K562 (cell line): ENCODE data around the gene ZER1. TPM values are rescaled to one million over a fixed set of nuclear protein-coding genes. Genes with fewer than 3 reads are reported as not detected.

Source experiments
- CBX1 ChIP-seq: sonication (generic); IDR thresholded peaks from 2 replicates; pipeline ENCODE4 v1.6.1; 2016; ENCODE audit warnings: antibody characterized with exemption, low read depth, mild to moderate bottlenecking
- FOXK1 ChIP-seq: sonication (generic); formaldehyde crosslinking; IDR thresholded peaks from 2 replicates; pipeline ENCODE4 v1.8.0; 2022; ENCODE audit warnings: missing genetic modification reagents, mild to moderate bottlenecking, borderline replicate concordance
- NKRF ChIP-seq: fragments of 450-650 bp; IDR thresholded peaks from 2 replicates; pipeline ENCODE4 v1.6.1; 2016; ENCODE audit warnings: borderline replicate concordance
- RBFOX2 ChIP-seq: fragments of 200-400 bp; formaldehyde crosslinking; IDR thresholded peaks from 2 replicates; pipeline ENCODE4 v1.6.1; 2017; ENCODE audit warnings: low read depth, mild to moderate bottlenecking, low read length, moderate library complexity
- REST ChIP-seq, 2 experiments: fragments of 450-650 bp; formaldehyde crosslinking in 1 of 2; IDR thresholded peaks; 2 replicates each; pipeline versions ENCODE4 v1.4.0 to v1.6.1; 2014 to 2020; ENCODE audit warnings: mild to moderate bottlenecking in 2 of 2, borderline replicate concordance in 1 of 2, low read depth in 1 of 2
- RFX1 ChIP-seq: fragments of 450-650 bp; IDR thresholded peaks from 2 replicates; pipeline ENCODE4 v1.6.1; 2016; ENCODE audit warnings: mild to moderate bottlenecking, moderate library complexity
- SMARCA5 ChIP-seq: fragments of 450-650 bp; IDR thresholded peaks from 2 replicates; pipeline ENCODE4 v1.6.1; 2016
- TEAD4 ChIP-seq, 2 experiments: sonication (generic) in 1 of 2; formaldehyde crosslinking in 1 of 2; IDR thresholded peaks; 2 replicates each; pipeline versions ENCODE4 v1.6.1 to v1.8.0; 2012 to 2022; ENCODE audit warnings: borderline replicate concordance in 1 of 2, inconsistent platforms in 1 of 2, low read length in 1 of 2, mild to moderate bottlenecking in 1 of 2, missing genetic modification reagents in 1 of 2
- ZNF407 ChIP-seq: fragments of 450-650 bp; IDR thresholded peaks from 2 replicates; pipeline ENCODE4 v1.6.1; 2016; ENCODE audit warnings: low read depth
- ZSCAN29 ChIP-seq: fragments of 450-650 bp; IDR thresholded peaks from 2 replicates; pipeline ENCODE4 v1.6.1; 2017
- polyA plus RNA-seq, 8 experiments: library from polyadenylated mRNA; depleted of rRNA in 4 of 8; stranded (reverse) in 5 of 8; unstranded in 3 of 8; fragments of >200 nt; fragmentation: Nextera tagmentation in 2 of 8; fragmentation: Illumina TruSeq in 1 of 8; extraction: Ambion mirVana in 2 of 8; extraction: Trizol in 1 of 8; gene quantifications; 2 replicates each; pipeline versions ENCODE4 v1.2.1 to v1.2.3, GENCODE V29; 2011 to 2014; ENCODE audit warnings: inconsistent platforms in 1 of 8, missing spikeins in 1 of 8
- total RNA-seq, 7 experiments: library from RNA; depleted of rRNA in 6 of 7; stranded (reverse); fragments of >200 nt in 6 of 7; fragmentation: Illumina TruSeq in 2 of 7; extraction: Trizol in 2 of 7; gene quantifications; 2 replicates each; pipeline versions ENCODE4 v1.2.1 to v1.2.3, GENCODE V29; 2011 to 2021; ENCODE audit warnings: low replicate concordance in 1 of 7

The ZER1 gene
- total and polyA plus RNA-seq, 9 of the 15 experiments (the other 6 are each of a cell fraction or from before 2014, with no cell fraction given): 0.07 to 10.7 (median 6.2) TPM

- TF ChIP-seq ZNF407 (no peak), REST (IDR thresholded peaks at IDR 0.05; ENCODE audit: borderline replicate concordance) (peak; percentile 16; the same call in 1 of the 2 replicates), REST (CRISPR knock-in tag; IDR thresholded peaks at IDR 0.05; ENCODE audit: low read depth) (no peak), RBFOX2 (no peak), RFX1 (peak; percentile 20), NKRF (no peak), ZSCAN29 (no peak), CBX1 (no peak), FOXK1 (CRISPR knock-in tag) (no peak), SMARCA5 (no peak), TEAD4 (IDR thresholded peaks at IDR 0.05; ENCODE audit: low read length) (no peak), TEAD4 (CRISPR knock-in tag; IDR thresholded peaks at IDR 0.05; ENCODE audit: borderline replicate concordance) (no peak)
Measured at GRCh38 chr9:128764361-128764760, 7.4 kb downstream of the ZER1 start (continued).
